Effector memory CD8-positive, alpha-beta T cell (primary cell): ENCODE data around the gene LAMTOR4.
A peak's percentile ranks its signal among the peaks of the same experiment; 100 is the strongest.

Source experiments
- ATAC-seq: fragments of 150-1000 bp; cut with Tn5 transposase; replicated peaks from 2 replicates; pipeline ENCODE4 v1.10.0; 2021; ENCODE audit warnings: mild to moderate bottlenecking, moderate library complexity
- DNase-seq, 3 experiments: peaks; one replicate each; pipeline ENCODE4 v3.0.0; 2021
- H3K27ac Mint-ChIP-seq, 2 donors: one replicate each; pipeline ENCODE4 v1.8.0; 2022; ENCODE audit warnings: mild to moderate bottlenecking in 2 of 2, mixed read lengths in 2 of 2, moderate library complexity in 2 of 2
- H3K27me3 Mint-ChIP-seq, 2 donors: one replicate each; pipeline ENCODE4 v1.8.0; 2022; ENCODE audit warnings: mixed read lengths in 2 of 2
- H3K36me3 Mint-ChIP-seq: one replicate; pipeline ENCODE4 v1.8.0; 2022; ENCODE audit warnings: mild to moderate bottlenecking, moderate library complexity, mixed read lengths; ENCODE audit not compliant: insufficient read depth
- H3K4me1 Mint-ChIP-seq, 2 donors: one replicate each; pipeline ENCODE4 v1.8.0; 2022; ENCODE audit warnings: low read depth in 2 of 2, mixed read lengths in 2 of 2
- H3K4me3 Mint-ChIP-seq, 2 donors: one replicate each; pipeline ENCODE4 v1.8.0; 2022; ENCODE audit warnings: mild to moderate bottlenecking in 2 of 2, mixed read lengths in 2 of 2, moderate library complexity in 2 of 2
- H3K9me3 Mint-ChIP-seq, 2 donors: one replicate each; pipeline ENCODE4 v1.8.0; 2022; ENCODE audit warnings: mixed read lengths in 2 of 2

LAMTOR4 gene

DNA sequence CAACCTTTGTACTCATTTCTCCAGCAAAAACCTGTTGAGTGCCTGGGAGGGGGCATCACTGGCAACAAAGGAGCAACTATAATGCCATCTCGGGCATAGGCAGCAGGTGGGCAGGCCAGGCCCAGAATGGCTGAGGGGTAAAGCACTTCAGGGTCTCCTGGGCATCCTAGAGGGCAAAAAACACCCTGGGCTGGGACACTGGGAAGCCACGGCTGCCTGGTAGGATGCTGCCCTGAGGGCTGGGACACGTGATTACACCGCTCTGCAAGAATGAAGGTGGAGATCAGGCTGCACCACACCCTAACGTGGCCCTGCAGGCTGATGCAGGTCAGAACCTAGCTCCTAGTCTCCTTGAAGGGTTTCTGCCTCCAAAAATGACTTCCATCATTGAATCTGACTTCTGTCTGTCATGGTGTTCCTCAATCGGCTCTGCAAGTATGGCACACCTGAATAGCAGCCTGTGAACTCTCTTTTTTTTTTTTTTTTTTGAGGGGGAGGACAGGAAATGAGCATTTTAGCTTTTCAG, 14.4 kb downstream of the LAMTOR4 start:
- ATAC-seq: no peak
- Mint-ChIP-seq H3K27ac (no peak overlapping the region), H3K36me3 (peaks cover 6% of the 10 kb centered on the region), H3K9me3 (no peaks in the 10 kb centered on the region), H3K4me3 (peak overlapping the region in 1 of 2 donors; percentile 54), H3K4me1 (peaks cover 27 to 39% of the 10 kb centered on the region in 2 donors), H3K27me3 (peaks cover 24 to 32% of the 10 kb centered on the region in 2 donors)
- DNase-seq: no peak

DNA sequence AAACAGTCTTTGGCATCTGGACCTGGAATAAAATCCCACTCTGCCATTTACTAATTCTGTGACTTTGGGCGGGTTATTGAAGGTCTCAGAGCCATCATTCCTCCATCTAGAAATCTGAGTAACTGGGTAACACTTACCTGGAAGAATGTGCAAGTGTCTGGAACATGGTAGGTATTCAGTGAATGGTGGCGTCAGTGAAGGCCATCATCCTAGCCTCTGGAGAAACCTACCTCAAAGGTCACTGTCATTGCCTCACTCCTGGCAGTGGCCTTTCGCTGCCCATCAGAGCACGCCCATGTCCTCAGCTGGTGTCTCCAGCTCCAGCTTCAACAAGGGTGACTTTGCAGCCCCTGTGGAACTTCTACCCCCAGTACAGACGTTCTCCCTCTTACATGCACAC, 15.2 kb downstream of the LAMTOR4 start:
- no peak overlapping the region for H3K27ac Mint-ChIP-seq

DNA sequence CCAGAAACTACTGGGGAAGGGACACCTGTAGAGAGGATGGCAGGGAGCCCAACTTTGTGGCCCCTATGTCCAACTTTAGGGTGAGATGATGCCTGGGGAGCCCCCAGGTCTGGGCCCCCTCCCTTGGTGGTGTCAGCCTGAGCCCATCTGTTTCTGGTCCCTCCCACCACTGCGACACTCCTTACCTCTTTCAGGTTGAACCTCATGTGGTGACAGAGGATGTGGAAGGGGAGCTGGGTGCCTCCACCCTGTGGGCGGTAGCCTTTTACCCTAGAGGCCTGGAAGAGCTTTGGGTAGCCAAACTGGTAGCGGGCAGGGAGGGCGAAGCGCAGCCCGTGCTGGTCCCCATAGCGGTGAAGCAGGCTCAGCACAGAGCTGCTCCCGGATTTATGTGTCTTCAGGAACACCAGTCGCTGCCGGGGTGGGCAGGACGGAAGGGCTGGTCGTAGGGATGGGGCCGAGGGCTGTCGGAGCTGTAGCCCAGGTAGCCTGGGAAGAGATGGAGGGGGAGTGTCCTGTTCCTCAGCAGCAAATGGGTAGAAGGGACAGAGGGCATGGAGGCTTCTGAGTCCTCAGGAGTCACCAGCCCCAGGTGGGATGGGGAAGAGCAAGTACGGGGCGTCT, 17.7 kb downstream of the LAMTOR4 start:
- Mint-ChIP-seq H3K4me3 (peak overlapping the region; percentile 31 to 39), H3K4me1 (peaks cover 36 to 49% of the 10 kb centered on the region in 2 donors), H3K36me3 (peaks cover 2% of the 10 kb centered on the region), H3K27me3 (peaks cover 48 to 58% of the 10 kb centered on the region in 2 donors), H3K27ac (no peak overlapping the region), H3K9me3 (no peaks in the 10 kb centered on the region)
- peak; percentile 44 for ATAC-seq
- DNase-seq: no peak

More for the DNA sequence above, 15.2 kb downstream of the LAMTOR4 start:
- H3K27me3 Mint-ChIP-seq: peaks cover 32 to 40% of the 10 kb centered on the region in 2 donors
- H3K4me1 Mint-ChIP-seq: peaks cover 34 to 47% of the 10 kb centered on the region in 2 donors
- ATAC-seq (no peak), DNase-seq (no peak)
- no peaks in the 10 kb centered on the region for H3K9me3 Mint-ChIP-seq
- no peak overlapping the region for H3K4me3 Mint-ChIP-seq
- H3K36me3 Mint-ChIP-seq: peaks cover 6% of the 10 kb centered on the region

DNA sequence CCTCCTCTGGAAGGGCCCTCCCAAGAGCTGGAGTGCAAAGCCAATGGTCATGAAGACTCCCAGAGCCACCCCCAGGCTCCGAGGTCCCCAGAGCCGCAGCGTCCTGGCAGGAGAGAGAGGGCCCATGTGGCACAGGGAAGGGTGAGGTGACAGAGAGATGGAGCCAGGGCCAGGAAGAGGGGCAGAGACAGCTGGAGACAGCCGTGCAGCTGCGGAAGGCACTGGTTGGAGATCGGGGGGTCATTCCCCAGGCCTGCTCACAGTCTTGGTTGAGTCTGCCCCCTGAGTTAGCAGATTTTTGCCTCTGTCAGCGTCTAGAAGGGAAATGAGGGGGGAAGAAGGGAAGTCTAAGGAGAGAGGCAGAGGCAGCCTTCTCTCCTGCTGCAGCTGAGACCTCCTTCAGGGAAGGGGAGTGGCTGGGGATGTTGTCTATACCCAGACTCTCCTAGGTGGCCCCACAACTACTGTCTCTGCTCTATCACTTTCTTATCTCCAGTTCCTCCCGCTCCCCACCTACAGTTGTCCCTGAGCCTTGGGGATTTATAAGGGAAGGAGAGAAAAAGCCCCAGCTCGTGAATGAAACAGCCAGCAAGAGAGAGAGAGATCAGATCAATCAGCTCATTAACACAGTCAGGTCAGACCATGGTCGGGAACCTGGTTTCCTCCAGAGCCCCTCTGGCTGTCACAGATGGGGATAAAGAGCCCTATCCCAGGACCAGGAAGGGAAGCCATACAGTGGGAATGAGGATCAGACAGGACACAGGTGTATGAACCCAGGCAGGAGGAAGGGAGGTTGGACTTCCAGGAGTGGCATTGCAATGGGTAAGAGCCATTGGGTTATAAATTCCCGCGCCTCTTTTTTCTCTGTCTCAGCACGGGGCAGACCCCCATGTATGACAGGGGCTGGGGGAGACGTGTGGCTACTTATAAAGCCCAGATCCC, 18.5 kb downstream of the LAMTOR4 start:
- Mint-ChIP-seq H3K9me3 (no peaks in the 10 kb centered on the region), H3K27me3 (peaks cover 48 to 58% of the 10 kb centered on the region in 2 donors), H3K27ac (no peak overlapping the region), H3K36me3 (peaks cover 6% of the 10 kb centered on the region), H3K4me3 (peak overlapping the region; percentile 74 to 76), H3K4me1 (peaks cover 39 to 49% of the 10 kb centered on the region in 2 donors)
- DNase-seq (no peak), ATAC-seq (no peak)

DNA sequence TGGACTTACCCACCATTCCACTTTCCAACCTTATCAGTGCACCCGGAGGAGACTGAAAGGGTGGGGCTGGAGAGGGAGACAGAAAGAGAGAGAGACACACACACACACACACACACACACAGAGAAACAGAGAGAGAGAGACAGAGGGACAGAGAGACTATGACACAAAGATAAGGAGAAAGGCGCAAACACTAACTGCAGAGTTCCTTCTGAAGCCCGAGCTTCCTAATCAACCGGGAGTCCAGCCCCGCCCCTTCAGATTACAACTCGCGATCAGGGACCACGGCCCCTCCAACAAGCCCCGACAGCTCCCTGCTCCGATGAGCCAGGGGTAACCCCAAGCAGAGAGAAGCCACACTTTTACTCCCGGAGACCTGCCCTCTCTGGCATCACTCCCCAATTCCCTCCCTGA, 19.2 kb downstream of the LAMTOR4 start:
- H3K4me1 Mint-ChIP-seq: peaks cover 38 to 45% of the 10 kb centered on the region in 2 donors
- H3K27me3 Mint-ChIP-seq: peaks cover 48 to 58% of the 10 kb centered on the region in 2 donors

DNA sequence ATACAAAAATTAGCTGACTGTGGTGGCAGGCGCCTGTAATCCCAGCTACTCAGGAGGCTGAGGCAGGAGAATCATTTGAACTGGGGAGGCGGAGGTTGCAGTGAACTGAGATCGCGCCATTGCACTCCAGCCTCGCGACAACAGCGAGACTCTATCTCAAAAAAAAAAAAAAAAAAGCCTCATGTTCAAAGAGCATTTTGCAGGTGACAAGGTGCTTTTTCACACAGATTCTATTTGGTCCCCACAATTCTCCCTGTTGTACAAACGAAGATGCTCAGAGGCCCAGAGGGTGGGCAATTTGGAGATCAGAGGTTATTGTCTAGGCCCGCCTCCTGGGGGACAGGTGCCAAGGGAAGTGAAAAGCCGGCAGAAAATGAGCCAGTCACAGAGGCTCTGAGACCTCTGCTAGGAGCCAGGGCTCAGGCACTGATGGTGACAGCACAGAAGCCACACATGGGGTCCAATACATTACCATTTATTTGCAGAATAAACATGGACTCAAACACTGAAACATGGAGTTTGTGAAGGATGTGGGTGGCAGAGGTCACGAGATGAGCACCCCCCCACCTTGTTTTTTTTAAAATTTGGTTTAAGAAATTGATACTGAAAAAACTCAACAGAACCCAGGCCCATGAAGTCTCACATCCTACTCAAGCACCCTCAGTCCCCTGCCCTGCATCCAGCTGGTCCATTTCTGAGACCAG, 20.6 kb downstream of the LAMTOR4 start:
- Mint-ChIP-seq H3K4me3 (peak overlapping the region; percentile 74 to 76), H3K36me3 (peaks cover 9% of the 10 kb centered on the region), H3K4me1 (peaks cover 30 to 37% of the 10 kb centered on the region in 2 donors), H3K27ac (no peak overlapping the region), H3K9me3 (no peaks in the 10 kb centered on the region), H3K27me3 (peaks cover 48 to 68% of the 10 kb centered on the region in 2 donors)
- ATAC-seq: no peak
- no peak for DNase-seq

More for the DNA sequence above, 19.2 kb downstream of the LAMTOR4 start:
- DNase-seq (no peak), ATAC-seq (no peak)
- Mint-ChIP-seq H3K4me3 (peak overlapping the region; percentile 74 to 76), H3K36me3 (peaks cover 6% of the 10 kb centered on the region), H3K9me3 (no peaks in the 10 kb centered on the region), H3K27ac (no peak overlapping the region)

DNA sequence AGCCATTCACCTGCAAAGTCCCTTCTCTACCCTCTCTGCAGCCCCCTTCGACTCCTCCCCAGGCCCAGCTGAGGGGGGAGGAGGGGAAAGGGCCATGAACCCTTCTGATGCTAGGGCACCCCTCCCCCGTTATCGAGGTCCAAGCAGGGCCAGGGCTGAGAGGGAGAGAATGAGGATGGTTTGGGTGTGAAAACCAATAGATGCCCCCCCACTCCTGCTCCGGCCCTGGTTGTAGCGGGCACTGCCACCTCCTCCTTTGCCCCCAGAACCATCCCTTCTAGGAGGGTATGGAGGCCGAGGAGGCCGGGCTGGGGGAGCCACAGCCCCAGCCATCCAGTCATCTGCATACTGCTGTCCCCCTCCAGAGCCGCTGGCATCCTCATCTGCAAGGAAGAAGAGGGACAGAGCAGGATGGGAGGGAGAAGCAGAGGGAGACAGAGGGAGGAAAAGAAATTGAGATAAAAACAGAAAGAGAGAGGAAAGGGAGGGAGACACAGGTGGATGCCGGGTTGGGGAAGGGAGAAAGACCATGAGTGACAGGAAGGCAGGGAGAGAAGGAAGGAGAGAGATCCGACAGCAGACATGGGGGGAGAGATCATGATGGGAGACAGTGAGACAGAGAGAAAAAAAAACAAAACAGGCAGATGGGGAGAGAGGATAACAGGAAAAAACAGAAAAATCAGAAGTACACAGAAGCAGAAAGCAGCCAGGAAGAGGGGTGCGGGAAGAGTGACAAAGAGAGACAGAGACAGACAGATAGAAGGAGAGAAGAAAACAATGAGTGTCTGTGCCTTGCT, 21.6 kb downstream of the LAMTOR4 start:
- Mint-ChIP-seq H3K27ac (no peak overlapping the region), H3K27me3 (peaks cover 48 to 63% of the 10 kb centered on the region in 2 donors), H3K36me3 (peaks cover 9% of the 10 kb centered on the region), H3K4me3 (peak overlapping the region; percentile 38 to 74), H3K9me3 (no peaks in the 10 kb centered on the region), H3K4me1 (peaks cover 30 to 37% of the 10 kb centered on the region in 2 donors)
- ATAC-seq (no peak), DNase-seq (no peak)

DNA sequence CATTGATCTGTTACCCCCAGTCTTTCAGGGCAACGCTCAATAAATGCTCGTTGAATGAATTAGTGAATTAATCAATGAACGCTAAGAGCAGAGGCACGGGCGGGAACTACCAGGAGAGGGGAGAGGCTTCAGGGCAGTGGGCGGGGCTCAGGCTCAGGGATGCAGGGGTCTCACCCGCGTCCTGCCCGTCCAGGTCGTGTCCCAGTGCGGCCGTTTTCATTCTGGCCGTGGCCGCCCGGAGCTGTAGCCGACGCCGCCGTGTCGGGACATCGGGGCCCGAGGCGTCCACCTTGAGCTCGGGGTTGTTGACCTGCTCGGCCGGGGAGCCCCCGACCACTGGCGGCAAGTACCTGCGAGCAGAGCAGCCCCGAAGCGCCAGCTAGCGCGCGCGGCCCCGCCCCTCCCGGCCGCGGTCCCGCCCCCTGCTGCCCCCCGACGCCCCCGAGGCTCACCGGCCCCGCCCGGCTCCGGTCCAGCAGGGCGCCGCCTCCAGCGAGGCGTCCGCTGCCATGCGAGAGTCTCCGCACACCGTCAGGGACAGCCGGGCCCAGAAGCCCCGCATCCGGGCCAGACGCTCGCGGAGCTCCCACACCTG, 22.5 kb downstream of the LAMTOR4 start:
- Mint-ChIP-seq H3K4me3 (peak overlapping the region; percentile 38 to 74), H3K27me3 (peaks cover 42 to 54% of the 10 kb centered on the region in 2 donors), H3K9me3 (no peaks in the 10 kb centered on the region), H3K36me3 (peaks cover 9% of the 10 kb centered on the region), H3K27ac (no peak overlapping the region), H3K4me1 (peaks cover 30 to 34% of the 10 kb centered on the region in 2 donors)
- DNase-seq (no peak), ATAC-seq (peak; percentile 68)

DNA sequence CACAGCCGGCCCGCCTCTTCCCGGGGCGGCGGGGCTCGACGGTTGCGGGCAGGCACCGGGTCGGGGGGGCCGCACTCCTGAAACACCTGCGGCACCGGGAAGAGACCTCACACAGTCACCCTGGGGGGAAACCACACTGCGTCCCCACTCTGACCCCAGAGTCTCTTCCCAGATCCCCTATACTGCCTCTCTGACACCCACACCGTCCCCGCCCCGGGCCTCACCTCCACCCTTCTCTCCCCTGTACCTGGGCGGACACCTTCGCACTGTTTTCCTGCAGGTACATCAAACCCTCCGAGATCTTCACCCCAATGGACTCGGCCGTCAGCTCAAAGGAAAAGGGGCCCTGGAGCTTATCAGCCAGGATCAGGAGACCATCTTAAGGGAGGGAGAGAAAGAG, 23.1 kb downstream of the LAMTOR4 start:
- H3K4me3 Mint-ChIP-seq: peak overlapping the region; percentile 70 to 78
- H3K27ac Mint-ChIP-seq: no peak overlapping the region
- H3K27me3 Mint-ChIP-seq: peaks cover 36 to 48% of the 10 kb centered on the region in 2 donors
- H3K36me3 Mint-ChIP-seq: peaks cover 12% of the 10 kb centered on the region
- ATAC-seq (peak; percentile 52), DNase-seq (no peak)
- peaks cover 29 to 33% of the 10 kb centered on the region in 2 donors for H3K4me1 Mint-ChIP-seq
- no peaks in the 10 kb centered on the region for H3K9me3 Mint-ChIP-seq

DNA sequence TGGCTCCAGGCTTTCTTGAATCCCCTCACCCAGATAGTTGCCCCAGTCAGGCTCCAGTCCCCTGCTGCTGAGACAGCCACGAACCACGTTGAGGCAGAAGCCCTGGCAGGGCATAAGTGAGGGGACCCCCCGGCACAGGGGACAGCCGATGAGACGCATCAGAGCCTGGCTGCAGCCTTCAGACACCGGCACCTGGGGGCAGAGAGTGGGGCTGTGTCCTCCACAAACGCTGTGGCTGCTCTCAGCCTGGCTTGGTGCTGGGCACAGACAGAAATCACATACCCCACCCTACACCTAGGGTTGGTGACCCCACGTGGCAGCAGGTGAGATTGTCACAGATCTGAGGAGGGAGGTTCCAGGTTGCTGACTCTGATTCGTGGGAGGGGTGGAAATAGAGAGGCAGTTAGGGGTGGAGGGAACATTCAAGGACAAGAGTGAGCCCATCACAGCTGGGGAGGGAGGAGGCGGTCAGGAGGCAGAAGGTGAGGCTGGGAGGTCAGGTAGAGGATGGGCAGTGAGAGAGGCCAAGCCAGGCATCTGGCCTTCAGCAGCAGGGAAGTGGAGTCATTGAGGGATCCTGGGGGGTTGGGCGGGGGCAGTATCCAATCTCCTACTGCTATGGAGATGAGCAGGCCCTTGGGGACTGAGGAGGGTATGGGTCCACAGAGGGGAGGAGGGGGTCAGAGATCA, 25.2 kb downstream of the LAMTOR4 start:
- peaks cover 14 to 22% of the 10 kb centered on the region in 2 donors for H3K4me1 Mint-ChIP-seq

DNA sequence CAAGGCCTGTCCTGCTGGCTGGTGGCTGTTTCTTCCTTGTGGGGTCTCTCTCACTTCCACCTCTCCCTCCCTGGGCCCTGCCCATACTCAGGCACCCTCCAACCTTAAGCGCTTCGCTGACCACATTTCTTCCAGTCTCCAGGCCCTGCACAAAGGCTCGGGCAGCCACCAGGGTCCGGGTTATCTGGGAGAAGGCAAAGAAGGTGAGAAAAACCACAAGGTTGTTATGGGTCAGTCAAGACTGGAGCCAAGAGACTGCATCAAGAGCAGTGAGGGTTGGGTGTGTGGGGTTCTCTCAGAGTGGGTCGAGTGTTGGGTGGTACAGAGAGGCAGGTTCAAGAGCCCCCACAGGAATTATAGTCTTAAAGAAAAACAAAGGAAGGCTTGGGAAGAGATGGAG, 25.9 kb downstream of the LAMTOR4 start:
- Mint-ChIP-seq H3K4me1 (peaks cover 14 to 22% of the 10 kb centered on the region in 2 donors), H3K27ac (no peak overlapping the region), H3K36me3 (peaks cover 10% of the 10 kb centered on the region), H3K9me3 (no peaks in the 10 kb centered on the region), H3K4me3 (no peak overlapping the region), H3K27me3 (peaks cover 14 to 25% of the 10 kb centered on the region in 2 donors)
- ATAC-seq (no peak), DNase-seq (no peak)

More for the DNA sequence above, 25.2 kb downstream of the LAMTOR4 start:
- no peak for ATAC-seq
- H3K9me3 Mint-ChIP-seq: no peaks in the 10 kb centered on the region
- H3K4me3 Mint-ChIP-seq: no peak overlapping the region
- DNase-seq: no peak
- peaks cover 10% of the 10 kb centered on the region for H3K36me3 Mint-ChIP-seq
- H3K27me3 Mint-ChIP-seq: peaks cover 15 to 27% of the 10 kb centered on the region in 2 donors
- no peak overlapping the region for H3K27ac Mint-ChIP-seq
